CD4-positive, alpha-beta T cell treated with Interleukin-15 for 4 hours (primary cell): ENCODE measurements around the gene CLP1.

Experiments used
- DNase-seq: peaks from one replicate; pipeline ENCODE4 v3.0.0-alpha.2; 2020; ENCODE audit warnings: low spot score

The CLP1 gene

DNA sequence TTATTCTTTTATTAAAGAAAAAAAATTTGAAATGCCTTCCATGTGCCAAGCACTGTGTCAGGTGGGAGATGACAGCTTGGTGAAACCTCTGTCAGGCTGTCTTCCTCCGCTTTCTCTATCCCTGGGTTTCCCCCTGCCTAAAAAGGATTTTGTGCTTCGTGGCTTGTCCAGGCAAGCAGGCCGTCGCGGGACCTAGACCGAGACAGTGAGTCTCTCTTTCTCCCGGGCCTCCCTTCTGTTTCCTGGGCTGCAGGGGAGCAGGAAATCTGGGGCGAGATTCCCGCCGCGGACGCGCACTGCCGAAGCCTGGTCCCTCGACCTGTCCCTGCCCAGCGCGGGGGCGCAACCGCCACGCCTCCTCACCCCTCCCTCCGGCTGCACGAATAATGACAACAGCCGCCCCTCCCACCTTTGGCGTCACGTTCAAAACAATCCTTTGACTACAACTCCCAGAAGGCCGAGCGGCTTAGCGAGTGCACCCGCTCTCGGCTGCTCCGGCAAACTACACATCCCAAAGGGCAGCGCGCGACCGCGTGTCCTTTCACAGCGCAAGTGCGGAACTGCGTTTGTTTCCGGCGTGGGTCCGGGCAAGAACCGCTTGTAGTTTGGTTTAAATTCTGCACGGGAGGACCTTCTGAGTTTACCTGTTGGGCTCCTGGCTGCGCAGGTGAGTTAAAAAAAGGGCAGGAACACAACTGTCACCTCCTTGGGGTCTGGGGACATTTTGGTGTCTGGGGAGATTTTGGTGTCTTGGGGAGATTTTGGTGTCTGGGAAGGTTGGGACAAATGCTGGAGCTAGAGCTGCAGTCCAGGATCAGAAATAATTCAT lies at the start of gene CLP1:
CLP1 (plus strand) TSS at position 569 of the 829 bp plus-strand sequence. CDS start 1,715 bp downstream, outside the sequence.
- DNase-seq: peak; percentile 98

DNA sequence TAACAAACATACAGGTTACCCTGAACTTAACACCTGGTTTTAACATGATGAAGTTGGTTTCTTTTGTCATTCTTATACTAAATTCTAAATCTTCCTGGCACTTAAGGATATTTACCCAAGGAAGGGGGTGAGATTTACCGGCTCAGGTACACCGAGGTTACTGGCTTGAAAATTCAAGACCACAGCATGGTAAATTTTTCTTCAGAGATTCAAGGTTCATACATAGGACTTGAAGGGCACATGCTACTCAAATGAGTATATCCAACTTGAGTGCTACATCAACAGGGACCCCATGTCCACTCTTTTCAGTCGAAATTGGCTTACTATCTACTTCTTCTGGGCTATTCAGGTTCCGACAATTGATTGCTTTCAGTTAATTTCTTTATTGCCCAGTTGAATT lies 47.4 kb upstream of the CLP1 start:
- no peak for DNase-seq

DNA sequence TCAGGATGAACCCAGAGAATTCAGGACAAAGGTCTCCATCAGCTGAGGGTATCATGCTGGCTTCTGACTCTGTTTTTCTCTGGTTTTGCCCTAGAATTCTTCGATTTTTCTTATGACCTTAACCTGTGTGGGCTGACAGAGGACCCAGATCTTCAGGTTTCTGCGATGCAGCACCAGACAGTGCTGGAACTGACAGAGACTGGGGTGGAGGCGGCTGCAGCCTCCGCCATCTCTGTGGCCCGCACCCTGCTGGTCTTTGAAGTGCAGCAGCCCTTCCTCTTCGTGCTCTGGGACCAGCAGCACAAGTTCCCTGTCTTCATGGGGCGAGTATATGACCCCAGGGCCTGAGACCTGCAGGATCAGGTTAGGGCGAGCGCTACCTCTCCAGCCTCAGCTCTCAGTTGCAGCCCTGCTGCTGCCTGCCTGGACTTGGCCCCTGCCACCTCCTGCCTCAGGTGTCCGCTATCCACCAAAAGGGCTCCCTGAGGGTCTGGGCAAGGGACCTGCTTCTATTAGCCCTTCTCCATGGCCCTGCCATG lies 43.3 kb upstream of the CLP1 start:
- no peak for DNase-seq

DNA sequence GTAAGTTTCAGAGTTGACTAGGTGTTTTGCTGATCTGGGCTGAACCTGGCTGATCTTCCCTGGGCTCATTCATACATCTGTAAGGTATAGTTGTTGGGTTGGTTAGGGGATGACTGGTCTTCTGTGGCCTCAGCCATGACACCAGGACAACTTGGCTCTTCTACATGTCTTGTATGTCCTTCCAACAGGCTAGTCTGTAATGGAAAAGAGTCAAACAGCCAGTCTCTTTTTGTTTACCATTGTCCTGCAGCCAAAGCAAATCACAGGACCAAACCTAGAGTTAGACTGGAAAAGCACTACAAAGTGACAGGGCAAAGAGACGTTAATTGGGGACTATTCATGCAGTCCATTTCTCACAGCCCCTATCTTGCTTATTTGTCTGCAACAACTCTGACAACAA lies 42.3 kb upstream of the CLP1 start:
- no peak for DNase-seq

DNA sequence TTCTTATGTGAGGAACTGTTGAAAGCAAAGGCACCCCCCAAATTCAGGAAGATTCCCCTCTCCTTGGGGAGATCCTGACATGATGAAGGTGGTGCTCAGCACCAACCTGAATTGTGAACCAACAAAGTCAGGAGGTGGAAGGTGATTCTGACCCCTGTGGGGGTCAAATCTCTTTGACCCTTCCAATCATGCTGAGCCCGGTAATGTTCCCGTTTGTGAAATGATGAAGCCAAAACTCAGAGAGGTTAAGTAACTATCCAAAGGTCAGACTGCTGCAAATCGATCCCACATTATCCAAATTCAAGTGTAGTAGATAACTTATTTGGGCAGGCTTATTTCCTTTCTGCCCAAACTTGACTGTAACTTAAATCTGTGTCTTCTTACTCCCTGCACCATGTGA lies 41.0 kb upstream of the CLP1 start:
- DNase-seq: no peak

DNA sequence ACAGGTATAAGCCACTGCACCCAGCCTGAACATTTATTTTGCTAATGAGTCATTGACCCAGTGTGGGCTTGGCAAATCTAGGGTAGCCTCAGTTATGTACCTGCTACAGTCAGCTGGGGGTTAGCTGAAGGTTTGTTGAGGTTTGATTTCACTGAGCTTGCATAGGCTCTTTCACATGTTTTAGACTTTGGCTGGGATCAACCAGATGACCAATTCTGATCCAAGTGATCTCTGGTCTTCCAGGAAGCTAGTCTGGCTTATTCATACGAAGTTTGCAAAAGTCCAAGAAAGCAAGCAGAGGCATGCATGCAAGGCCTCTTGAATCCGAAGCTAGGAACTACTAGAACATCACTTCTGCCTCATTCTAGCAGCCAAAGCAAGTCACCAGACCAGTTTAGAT lies 39.1 kb upstream of the CLP1 start:
- DNase-seq: no peak

DNA sequence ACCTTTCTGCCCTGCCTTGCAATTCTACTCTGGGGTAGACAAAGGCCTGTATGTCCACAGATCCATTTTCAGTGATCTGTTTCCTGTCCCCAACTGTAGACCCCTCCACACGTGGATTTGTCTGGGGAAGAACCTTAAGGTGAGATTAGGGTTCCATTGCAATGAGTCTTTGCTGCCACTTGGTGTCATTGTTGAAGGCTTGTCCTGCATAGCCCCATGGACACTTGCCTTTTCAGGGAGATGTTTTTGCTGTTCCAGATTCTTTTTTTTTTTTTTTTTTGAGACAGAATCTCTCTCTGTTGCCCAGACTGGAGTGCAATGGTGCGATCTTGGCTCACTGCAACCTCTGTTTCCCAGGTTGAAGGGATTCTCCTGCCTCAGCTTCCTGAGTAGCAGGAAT lies 38.2 kb upstream of the CLP1 start:
- no peak for DNase-seq

DNA sequence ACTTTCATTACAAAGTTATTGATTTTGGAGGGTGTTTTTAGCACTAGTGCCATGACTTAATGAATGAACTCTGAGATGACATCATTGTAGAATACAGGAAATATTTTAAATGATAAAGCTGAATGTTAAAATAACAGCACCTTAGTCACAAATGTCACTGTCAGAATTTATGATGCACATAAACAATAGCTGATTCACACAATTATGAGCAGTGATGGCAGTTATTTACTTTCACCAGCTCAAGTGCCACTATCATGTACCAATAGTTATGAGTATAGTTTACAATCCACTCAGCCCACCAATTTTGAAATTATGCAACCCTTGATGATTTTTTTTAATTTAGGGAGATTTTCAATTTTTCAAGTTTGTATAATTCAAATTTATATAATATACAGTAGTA lies 37.1 kb upstream of the CLP1 start:
- DNase-seq: no peak

DNA sequence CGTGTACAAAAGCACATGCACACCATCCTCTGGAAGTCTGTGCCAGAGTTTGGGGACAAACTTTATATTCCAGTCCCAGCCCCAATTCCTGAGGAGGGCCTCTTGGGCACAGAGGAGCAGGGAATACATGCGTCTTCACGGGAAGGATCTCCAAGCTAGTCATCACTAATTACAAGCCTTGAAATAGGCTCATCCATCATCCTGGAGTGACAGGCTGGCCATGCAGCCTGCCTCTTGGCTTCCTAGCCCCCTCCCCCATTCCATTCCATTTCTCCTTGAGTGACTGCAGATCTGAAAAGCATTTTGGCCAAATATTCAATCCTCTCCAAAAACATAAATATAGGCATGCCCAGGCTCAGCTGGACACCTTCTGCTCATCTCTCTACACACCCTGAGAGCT lies 35.3 kb upstream of the CLP1 start:
- no peak for DNase-seq

DNA sequence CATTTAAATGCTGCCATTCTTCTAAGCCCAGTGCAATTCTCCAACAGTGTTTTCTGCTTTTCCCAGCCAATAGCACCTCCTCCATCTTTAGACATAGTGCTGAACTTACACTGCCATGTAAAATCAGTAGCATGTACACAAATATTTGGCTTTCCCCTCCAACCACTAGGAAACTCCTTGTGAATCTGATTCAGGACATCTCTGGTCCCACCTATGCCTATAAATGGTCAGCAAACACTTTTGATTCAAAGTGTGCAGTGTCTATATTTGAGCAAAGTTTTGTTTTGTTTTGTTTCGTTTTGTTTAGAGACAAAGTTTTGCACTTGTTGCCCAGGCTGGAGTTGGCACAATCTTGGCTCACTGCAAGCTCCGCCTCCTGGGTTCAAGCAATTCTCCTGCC lies 32.7 kb upstream of the CLP1 start:
- DNase-seq: no peak

DNA sequence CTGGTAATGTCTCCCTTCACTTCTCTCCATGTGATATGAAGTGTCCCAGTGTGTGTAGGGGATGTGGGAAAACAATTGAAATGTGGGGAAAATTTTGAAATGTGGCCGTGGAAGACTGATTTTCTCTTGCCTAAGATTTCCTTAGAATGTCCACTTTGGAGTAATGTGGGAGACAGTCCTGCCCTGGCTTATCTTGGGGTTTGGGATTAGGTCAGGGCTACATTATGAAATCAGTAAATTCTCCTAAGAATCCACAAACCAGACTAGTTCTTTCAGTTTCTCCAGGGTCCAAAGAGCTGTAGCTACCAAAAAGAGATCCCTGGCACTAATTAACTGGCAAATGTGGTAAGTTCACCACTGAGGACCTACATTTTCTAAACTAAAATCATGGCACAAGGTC lies 30.7 kb upstream of the CLP1 start:
- DNase-seq: no peak

DNA sequence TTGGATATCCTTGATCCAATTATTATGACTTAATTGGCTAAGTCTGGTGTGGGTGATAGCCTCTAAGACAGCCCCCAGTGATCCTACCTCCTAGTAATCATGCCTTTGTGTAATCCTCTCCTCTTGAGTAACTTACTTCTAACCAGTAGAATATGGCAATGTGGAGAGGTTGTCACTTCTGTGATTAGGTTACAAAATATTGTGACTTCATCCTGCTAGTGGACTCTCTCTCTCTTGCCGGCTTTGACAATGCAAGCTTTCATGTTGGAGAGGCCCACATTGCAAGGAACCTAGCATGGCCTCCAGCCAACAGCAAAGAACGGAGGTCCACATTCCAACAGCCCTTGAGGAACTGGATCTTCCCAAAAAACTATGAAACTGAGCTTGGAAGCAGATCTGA lies 27.4 kb upstream of the CLP1 start:
- DNase-seq: no peak

DNA sequence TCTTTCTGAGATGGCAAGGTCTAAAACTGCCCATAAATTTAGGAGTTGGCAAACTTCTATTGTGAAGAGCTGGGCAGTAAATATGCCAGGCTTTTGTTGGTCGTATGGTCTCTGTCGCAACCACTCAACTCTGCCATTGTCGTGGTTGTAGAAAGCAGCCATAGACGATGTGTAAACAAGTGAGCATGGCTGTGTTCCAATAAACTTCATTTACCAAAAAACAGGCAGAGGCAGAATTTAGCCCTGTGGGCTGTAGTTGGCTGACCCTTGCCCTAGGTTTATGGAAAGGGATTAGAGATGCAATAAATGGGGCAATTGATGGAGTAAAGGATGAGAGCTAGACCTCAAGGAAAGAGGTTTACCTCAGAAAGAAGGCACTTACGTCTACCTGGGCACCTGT lies 25.4 kb upstream of the CLP1 start:
- no peak for DNase-seq

DNA sequence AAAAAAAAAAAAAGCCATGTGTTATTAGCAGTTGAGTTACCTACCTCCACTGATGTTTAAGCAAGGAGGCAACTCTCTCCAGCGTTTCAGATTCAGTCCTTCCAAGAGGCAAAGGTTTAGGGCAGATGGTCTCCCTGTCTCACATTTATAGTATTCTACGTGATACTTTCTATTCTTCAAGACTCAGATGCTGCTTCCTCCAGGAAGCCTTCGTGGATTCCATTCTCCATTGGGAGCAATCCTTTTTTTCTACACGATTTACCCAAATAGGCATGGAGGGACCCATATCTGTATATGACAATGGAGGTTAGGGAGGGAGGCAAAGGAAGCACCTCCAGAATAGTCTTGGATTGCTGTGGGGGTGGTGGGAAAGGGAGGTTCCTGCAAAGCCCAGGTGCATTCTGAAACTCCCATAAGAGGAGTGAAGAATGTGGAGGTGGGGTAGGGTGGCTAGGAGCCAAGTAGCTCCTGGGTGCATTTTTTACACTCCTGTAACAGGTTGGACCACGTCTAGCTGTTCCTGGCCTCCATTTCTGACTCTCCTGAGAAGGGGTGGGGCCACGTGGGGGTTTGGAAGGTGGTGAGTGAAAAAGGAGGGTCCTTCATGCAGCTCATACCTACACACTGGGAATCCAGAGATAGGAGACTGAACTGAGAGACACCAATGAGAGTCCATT lies 24.0 kb upstream of the CLP1 start:
- no peak for DNase-seq

DNA sequence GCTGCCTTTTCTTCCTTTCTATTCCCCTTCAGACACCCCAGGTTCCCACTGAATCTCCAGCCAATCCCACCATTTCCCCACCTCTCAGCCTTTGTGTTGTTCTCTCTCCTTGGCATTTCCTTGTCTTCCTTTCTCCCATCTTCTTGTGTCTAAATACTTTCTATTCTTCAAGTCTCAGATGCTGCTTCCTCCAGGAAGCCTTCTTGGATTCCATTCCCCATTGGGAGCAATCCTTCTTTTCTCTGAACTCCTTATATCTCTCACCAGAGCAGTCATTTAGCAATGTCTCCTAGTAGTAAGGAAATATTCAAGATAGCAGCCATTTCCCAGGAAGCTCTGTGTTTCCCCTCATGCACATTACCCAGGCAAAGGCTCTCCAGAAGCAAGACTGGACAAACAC lies 23.3 kb upstream of the CLP1 start:
- DNase-seq: no peak

DNA sequence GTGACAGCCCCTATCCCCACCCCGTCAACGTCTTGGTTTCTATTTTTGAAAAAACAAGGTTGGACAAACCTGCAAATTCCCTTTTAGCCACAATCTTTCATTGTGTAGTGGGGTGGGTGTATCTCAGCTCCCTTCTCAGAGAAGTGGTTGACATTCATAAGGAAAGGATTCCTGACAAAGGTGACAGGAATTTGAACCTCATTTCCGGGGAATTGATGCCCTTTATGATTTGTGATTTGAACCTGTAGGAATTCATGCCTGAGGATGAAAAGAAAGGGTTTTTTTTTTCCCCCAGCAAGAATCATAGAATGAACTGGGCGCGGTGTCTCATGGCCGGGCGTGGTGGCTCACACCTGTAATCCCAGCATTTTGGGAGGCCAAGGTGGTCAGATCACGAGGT lies 22.3 kb upstream of the CLP1 start:
- DNase-seq: no peak

DNA sequence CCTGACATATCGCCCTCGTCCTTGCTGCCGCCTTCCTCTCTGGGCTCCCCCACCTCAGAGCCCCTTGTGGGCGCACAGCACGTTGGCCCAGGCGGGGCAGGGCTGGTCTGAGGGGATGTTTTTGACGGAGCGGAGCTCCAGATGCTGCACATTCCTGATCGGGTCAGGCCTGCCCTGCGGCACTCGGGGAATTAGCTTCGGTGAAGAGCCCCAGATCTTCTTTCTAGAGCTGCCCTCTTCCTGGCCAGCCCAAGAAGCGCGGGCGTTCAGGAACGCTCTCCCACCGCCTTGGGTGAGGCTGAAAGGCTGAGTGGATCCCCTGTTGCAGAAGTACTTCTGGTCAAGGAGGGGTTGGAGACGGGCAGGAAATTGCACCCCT lies 19.9 kb upstream of the CLP1 start:
- DNase-seq: no peak

DNA sequence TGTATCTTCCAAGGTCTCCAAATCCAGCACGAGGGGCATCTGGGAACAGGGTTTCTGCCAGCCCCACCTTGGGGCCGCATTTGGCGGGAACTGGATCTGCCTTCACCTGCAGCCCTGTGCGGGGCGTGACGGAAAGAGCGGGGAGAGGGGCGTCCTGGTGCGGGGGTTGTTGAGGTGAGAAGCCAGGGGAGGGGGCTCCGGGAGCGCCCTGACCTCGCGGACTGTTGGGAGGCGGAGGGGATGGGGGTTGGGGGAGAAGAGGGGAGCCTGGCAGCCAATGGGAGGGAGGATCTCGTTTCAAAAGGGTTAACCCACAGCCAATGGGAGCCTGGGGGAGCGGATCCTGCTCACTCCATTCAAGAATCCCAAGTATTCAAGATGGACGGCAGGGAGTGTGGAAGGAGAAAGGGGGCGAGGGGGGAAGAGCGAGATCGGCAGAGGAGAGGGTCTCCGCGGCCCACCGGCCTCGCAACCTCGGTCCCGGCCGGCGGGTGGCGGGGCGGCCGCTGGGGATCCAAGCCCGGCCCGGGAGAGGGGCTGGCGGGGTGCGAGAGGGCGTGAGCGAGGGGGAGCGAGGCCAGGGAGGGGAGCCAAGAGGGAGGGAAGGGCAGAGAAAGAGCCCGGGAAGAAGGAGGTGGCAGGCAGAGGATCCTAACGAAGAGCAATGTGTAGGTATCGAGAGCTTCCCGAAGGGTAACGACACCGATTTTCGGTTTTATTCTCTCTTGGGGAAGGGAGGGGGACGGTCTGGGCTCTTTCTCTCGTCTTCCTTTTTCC lies 19.4 kb upstream of the CLP1 start:
- DNase-seq: no peak

DNA sequence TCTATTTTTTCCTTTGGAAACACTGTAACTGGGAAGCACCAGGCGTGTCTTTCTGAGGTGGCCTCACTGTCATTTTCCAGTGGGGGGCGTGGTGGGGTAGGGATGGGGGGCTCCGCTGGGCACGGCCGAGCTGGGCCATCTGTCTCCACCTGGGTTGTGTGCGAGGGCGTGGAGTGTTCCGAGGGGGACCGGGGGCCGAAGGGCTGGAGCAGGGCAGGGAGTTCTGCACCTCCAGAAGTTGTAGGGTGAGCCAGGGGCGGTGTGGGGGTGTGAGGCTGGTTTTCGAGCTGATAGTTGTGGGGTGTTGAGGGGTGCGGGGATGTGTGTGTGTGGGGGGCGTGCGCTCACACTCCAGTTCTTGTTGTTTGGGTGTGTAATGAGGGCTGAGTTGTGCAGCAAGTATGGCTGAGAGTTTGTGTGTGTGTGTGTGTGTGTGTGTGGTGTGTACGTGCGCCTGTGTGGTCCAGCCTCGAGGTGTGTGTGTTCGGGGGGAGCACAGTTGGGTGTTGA lies 18.7 kb upstream of the CLP1 start:
- no peak for DNase-seq

DNA sequence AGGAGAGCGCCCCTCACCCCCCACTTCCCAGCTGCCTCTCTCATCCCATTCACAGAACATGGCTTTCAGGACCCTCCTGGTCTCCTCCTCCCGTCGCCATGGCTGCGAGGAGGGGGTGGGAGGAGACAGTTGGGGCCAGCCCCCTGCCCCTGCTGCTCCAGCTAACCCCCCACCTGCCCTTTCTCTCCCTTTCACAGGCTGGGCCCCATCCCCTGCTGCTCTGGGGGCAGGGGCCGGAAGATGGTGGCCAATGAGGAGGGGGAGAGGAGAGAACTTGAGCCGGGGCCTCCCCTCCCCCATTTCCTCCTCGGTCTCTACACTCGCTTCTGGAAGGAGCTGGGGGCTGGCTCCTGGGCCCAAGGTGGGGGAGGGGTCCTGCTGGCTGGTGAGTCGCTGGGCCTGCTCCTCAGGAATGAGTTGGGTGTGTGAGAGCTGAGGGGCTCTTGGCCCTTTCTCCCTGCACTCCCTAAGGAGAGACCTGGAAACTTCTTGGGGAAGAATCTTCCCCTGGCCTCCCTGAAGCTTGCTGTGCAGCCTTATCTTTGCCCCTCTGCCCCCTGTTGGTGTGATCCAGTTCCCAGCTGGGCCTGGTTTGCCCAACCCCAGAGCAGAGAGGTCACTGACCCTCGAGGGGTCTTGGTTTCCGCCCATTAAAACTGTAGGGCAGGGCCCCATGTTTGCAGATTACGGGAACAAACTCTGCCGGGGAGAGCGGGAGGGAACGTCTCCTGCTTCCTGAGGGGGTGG lies 18.1 kb upstream of the CLP1 start:
- no peak for DNase-seq

DNA sequence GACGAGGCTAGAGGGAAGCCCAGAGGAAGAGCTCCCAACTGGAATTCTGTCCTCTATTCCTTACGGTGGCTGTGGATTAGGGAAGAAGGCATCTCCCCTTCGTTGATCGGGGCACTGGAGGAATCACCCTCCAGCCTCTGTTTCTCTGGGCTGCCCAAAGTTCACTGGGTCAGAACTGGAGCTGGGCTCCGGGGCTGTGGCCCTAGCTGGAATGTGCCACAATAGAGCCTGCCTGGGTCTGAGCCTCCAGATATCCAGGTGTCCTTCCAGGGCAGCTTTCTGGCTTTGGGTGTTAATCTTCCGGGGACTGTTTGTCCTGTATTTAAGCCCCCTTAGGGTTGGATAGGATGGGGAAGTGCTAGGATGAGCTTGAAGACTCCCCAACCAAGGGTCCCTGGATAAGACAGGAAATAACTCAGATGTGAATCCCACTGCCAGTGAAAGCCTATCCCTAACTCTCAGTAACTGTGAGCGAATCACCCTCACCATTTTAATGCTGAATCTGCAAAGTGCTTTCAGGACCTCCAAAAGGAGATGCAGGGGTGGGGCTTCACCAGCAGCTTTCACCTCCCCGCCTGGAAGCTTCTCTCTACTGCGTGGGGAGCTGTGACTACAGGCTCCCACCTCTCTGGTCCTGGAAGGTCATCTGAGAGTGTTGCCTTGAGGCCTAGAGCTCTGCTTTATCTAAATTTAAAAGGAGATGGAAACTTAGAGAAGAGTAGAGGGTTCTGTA lies 17.3 kb upstream of the CLP1 start:
- DNase-seq: no peak
